UCSD-AML1 (cell line): ENCODE data around the gene UBAP1.
"Not testable (repeated sequence)": the region's sequence is repeated elsewhere in the genome, so short reads cannot be mapped to it uniquely, and the experiment has no call there.

Experiments used
- DNase-seq: peaks from one replicate; lab custom pipeline; 2025; ENCODE audit not compliant: unreplicated experiment; lab: John Stamatoyannopoulos, UW

The UBAP1 gene

DNA sequence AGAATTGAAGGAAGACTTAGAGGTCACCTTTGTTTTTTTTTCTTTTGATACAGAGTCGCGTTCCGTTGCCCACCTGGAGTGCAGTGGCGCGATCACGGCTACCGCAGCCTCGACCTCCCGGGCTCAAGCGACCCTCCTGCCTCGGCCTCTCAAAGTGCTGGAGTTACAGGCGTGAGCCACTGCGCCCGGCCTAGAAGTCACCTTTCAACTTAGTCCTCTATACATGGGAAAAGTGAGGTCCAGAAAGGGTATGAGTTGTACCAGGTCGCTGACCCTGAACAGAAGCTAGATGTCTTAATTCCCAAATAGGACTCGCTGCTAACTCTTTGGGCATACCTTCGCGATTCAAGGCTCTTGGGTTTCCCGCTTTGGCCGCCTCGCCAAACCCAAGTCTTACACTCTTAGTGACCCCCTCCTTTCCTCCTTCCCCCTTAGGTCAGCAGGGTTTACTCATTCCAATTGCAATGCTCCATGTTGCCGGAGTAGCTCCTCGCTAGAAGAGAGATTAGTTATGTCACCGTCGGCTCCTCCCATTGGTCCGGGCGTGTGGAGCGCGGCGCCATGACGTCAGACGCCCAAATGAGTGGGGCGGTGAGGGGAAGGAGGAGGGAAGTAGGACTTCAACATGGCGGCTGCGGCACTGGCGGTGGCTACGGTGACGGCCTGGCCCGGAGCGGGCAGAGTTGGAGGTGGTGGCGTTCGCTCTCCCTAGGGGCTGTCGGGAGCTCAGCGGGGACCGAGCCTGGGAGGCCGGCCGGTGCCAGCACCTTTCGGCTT is at the start of gene UBAP1:
TSS of gene UBAP1 (plus strand) at position 608 of the 777 bp plus-strand sequence. CDS start 41,872 bp downstream, outside the sequence.
- peak; percentile 95 for DNase-seq

DNA sequence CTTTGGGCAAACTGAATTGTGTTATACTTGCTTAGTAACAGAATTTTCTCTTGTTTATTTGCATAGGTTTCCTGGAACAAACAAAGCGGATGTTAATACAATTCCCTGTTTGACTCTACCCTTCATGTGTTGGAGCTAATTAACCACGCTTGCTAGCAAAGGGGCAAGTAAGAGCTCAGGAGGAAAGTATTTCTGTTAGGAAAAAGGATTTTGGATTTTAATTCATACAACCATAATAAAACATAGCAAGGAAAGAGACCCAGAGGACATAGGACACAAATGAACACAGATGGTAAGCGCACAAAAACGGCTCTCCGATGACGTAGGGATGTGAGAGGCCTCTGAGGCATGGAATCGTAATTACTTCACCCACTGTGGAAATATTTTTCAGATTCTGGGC is 47.3 kb upstream of the UBAP1 start:
- no peak for DNase-seq

DNA sequence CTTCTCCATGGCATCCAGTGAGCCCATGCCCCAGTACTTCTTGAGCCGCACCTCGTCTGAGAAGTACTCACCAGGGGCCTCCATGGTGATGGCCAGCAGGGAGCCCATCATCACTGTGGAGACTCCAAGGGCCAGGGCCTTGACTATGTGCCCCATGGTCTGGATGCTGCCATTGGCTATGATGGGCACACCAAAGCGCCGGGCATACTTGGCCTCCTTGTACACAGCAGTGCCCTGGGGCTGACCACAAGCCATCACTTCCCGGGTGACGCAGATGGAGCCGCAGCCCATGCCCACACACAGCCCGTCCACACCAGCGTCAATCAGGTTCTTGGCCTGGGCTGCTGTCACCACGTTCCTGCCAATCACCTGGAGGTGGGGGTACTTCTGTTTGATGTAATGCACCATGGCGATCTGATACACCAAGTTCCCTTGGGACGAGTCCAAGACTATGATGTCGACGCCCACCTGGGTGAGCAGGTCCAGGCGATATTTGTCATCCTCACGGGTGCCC is 45.4 kb upstream of the UBAP1 start:
- DNase-seq, result no peak

DNA sequence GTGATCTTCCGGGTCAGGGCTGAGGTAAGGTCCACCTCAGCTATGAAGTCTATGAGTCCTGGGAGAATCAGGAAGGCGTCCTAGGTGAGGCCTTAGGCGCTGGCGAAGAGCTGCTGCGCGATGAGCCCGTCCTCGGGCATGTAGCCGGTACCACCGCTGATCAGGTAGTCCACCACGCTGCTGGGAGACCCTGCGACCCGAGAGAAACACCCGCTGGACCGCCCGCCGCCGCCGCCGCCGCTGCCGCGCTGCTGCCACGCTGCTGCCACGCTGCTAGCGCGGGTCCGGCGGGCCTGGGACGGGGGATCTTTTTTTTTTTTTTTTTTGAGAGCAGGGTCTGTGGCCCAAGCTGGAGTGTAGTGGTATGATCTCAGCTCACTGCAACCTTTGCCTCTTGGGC is 44.3 kb upstream of the UBAP1 start:
- no peak for DNase-seq

DNA sequence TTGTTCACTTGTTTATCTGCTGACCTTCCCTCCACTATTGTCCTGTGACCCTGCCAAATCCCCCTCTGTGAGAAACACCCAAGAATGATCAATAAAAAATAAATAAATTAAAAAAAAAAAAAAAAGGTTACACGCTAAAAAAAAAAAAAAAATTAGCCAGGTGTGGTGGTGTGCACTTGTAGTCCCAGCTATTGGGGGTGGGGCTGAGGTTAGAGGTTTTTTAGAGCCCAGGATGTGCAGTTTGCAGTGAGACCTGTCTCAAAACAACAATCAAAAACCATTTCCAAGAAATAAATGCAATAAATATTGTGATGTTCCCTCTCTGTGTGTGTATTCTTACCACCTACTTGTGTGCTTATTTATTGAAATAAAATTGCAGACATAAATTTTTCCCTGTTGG is 40.2 kb upstream of the UBAP1 start:
- DNase-seq, result not testable (repeated sequence)

DNA sequence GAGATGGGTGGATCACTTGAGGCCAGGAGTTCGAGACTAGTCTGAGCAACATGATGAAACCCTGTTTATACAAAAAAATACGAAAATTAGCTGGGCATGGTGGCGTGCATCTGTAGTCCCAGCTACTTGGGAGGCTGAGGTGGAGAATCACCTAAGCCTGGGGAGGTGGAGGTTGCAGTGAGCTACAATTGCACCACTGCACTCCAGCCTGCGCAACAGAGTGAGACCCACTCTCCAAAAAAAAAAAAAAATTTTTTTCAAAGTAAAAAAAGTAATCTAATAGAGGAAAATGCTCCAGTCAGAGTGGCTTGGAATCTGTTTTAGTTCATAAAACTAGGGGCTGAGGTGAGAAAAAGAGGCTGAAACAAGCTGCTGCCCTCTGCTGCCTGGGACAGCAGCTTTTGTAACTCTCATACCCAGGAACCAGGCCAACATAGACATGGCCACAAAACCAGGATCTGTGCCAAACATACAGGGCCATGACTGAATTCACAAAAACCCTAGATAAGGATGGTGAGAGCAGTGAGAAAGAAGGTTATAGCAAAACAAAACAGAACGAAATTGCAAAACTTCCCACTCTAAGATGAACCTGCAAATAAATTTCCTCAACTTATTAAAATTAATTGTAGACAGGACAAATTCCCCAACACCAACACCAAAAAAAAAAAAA is 39.2 kb upstream of the UBAP1 start:
- DNase-seq, result peak; percentile 41

DNA sequence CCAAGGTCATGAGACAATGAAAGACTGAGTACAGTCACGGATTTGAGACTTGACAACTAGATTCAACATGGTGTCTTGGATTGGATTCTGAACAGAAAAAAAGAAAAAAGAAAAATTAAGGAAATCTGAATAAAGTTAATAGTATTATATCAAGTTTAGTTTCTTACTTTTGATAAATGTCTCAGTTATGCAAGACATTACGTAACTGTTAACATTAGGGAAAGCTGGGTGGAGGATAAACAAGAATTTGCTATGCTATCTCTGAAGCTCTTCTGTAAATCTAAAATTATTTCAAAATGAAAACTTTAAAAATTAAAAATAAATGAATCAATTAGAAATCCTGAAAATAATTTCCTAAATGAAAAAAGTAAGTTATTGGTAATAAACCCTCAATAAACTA is 38.0 kb upstream of the UBAP1 start:
- no peak for DNase-seq

DNA sequence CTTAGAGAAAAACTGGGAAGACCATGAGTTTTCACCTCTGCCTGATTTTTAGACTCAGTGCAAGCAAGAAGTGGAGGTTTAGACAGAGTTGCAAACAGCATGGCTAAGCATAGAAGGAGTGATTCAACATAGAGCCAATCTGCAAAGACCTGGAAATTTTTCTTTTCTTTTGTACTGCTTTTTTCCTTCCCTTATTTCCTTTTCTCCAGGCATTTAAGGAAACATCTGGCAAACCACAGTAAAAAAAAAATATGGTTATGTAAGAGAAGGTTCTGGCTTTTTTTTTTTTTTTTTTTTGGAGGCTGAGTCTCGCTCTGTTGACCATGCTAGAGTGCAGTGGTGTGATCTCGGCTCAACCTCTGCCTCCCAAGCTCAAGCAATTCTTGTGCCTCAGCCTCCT is 35.7 kb upstream of the UBAP1 start:
- no peak for DNase-seq

DNA sequence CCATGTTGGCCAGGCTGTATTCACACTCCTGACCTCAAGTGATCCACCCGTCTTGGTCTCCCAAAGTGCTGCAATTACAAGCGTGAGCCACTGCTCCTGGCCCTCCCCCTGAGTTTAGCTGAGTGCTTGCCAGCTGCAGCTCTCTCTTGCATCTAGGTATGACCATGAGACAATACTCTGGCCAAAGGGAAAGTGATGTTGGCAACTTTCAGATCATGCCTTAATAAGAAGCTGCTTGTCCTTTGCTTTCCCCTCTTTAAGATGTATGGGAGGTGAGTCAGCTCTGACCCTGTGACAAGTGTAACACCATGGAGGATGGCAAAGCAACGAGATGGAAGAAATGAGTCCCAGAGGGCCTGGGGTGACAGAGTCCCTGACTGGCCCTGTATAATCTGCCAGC is 33.7 kb upstream of the UBAP1 start:
- DNase-seq, result no peak

DNA sequence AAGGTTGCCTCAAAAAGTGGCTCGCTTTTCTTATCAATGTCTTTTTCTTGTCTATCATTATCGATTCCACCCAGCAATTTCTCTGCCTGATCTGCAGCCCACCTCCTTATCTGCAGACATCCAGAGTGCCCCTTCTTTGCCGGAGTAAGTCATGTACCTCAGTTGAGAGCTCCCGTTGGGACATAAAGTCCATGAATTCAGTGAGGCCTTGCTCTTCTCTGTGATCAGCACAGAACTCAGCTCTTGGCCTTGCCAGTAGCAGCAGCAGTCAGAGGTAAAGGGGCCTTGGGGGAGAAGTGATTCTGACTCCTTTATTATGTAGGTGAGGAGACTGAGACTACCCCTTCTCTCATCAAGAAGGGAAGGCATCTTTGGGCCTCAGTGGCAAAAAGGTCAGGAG is 27.4 kb upstream of the UBAP1 start:
- no peak for DNase-seq

DNA sequence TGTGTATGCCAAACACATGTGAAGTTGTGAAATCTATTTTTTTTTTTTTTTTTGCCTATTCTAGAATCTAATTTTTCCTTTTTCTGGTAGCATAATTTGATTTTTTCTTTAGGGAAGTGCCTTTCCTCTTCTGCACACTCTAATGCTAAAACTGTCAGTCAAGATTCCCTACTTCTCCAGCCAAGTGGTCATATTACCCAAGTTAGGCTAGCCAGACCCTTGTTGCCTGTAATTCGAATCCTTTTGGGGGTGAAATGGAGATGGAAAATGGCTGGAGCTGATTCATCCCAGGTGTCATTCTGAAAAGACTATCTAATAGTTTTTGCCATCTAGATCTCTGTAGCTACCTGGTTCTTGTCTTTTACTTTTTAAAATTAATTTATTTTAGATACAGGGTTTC is 24.8 kb upstream of the UBAP1 start:
- DNase-seq, result no peak

DNA sequence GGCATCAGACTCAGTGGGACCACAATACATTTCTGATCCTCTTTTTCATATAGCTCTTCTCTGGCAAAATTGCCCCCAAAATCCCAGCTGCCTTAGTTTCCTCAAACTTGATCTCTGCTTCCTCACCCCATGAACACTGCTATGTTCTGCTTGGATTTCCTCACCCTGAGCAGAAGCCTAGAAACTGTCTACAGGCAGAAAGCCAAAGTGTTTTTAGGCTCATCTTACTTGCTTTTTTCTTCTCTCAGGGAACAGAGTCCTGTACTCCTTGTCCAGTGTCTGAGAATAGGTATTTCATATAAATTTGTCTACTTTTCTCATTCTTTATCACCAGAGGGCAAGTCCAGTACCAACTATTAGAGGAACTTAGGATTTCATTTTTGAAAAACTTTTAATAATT is 21.5 kb upstream of the UBAP1 start:
- DNase-seq, result no peak

DNA sequence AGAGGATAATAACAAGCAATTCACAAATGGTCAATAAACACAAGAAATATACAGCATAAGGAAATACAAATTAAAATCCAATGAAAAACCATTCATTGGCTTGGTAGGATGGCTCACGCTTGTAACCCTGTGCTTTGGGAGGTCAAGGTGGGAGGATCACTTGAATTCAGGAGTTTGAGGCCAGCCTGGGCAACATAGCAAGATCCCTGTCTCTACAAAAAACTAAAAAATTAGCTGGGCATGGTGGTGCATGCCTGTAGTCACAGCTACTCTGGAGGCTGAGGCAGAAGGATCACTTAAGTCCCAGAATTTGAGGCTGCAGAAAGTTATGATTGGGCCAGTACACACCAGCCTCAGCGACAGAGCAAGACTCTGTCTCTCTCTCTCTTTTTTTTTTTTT is 20.9 kb upstream of the UBAP1 start:
- DNase-seq, result no peak

DNA sequence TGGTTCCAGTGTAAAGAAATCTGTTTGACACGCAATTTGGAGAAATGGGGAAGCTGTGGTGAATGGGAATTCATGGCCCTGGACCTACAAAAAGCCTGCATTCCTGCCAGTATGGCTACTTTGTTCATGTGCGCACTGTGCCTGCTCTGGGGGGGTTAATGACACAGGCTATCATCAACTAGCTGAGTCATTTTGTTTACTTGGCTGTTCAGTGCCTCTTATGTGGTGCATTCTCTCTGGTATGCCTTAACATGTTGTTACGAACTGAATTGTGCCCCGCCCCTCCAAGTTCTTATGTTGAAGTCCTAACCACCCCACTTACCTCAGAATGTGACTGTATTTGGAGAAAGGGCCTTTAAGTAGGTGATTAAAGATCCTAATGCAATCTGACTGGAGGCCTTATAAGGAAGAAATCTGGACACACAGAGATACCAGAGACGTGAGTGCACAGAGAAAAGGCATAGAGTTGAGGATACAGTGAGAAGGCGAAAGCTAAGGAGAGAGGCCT is 20.4 kb upstream of the UBAP1 start:
- DNase-seq, result no peak

DNA sequence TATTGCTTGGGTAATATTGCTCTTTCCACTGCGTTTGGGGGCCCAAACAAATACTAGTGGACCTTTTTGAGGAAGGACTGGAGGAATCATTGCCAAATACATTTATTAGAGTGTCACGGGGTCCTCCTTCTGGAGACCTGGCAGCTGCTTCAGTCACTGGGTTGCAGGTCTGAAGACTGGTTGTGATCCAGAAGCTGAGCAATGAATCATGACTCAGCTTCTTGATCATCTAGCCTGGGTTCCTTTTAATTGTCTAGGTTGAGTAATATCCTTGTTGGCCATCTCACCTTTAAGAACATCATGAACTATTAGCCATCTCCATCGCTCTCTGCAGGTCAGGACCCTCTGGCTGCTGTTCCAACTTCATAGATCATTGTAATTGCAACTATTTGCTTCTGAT is 15.4 kb upstream of the UBAP1 start:
- DNase-seq, result no peak

DNA sequence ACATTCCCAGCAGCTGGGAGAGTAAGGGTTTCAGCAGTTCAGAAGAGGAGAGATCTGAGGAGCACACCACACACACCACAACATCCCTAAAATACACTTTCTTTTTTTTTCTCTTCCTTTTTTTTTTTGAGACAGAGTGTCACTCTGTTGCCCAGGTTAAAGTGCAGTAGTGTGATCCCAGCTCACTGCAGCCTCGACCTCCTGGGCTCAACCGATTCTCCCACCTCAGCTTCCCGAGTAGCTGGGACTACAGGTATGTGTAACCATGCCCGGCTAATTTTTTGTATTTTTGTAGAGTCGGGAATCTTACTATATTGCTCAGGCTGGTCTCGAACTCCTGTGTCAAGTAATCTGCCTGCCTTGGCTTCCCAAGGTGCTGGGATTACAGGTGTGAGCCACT is 9.7 kb upstream of the UBAP1 start:
- no peak for DNase-seq

DNA sequence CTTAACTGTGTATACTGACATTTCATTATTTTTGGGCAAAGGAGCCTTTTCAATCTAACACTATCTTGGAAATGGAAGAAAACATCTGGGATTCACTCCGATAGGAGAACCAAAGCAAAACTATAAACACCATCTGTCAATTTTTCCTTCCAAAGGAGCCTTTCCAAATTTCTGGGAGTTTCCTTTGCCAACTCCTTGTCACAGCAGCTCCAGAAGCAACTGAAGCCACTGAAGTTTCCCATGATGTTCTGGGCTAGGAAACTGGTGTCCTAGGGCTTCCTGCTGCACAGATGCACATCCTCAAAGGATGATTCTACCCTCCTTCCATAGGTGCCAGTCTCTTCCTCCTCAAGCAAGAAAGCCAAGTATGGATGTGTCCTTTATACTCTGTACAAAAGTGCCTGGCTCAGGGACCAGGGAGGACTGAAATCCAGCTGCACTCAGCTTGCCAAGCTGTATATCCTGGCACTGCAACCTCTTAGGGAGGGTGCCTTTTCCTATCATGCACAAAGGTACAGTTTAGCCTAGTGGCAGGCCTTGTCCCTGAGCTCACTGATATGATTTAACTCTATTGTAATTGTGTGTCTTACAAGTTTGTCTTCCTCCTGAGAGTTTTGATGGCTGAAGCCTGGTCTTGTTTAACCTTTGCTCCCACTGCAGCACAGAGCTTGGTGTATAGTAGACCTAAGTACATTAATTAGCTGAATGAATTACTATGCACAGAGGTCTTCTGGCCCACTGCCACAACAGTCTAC is 8.4 kb upstream of the UBAP1 start:
- no peak for DNase-seq

DNA sequence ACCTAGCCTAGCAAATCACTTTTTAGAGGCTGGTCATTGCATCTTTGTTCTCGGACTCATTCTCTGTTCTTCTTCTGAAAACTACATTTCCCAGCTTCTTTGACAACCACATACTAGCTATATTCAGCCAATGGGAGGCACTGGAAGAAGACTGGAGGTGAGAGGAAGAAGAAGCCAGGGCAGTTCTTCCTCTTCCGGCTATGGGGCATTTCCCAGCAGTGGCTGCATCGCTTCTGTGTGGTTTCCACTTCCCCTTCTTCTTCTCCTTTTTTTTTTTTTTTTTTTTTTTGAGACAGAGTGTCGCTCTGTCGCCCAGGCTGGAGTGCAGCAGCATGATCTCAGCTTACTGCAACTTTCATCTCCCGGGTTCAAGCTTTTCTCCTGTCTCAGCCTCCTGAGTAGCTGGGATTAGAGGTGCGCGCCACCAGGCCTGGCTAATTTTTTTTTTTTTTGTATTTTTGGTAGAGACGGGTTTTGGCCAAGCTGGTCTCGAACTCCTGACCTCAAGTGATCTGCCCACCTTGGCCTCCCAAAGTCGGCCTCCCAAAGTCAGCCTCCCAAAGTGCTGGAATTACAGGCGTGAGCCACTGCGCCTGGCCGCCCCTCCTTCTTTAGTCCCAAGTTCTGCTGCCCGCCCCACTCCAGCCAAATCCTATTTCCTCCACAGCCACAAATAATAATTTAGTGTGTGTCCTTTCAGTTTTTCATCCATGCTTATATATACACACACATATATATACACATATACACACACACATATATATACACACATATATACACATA is 6.9 kb upstream of the UBAP1 start:
- DNase-seq, result peak; percentile 70

DNA sequence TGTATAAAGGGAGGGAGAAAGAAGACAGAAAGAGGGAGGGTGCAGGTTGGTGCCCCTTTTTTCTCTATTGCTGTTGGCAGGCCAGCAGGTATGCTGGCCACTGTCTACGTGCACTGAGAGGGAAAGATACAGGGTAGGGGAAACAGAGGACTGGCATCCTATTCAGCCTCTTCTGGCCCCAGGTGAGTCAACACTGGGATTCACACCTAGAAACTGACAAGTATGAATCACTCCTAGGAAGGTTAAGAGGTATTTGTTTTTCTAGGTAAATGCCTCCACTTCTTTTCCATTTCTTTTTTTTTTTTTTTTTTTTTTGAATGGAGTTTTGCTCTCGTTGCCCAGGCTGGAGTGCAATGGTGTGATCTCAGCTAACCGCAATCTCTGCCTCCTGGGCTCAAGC is 2.8 kb upstream of the UBAP1 start:
- DNase-seq, result no peak

DNA sequence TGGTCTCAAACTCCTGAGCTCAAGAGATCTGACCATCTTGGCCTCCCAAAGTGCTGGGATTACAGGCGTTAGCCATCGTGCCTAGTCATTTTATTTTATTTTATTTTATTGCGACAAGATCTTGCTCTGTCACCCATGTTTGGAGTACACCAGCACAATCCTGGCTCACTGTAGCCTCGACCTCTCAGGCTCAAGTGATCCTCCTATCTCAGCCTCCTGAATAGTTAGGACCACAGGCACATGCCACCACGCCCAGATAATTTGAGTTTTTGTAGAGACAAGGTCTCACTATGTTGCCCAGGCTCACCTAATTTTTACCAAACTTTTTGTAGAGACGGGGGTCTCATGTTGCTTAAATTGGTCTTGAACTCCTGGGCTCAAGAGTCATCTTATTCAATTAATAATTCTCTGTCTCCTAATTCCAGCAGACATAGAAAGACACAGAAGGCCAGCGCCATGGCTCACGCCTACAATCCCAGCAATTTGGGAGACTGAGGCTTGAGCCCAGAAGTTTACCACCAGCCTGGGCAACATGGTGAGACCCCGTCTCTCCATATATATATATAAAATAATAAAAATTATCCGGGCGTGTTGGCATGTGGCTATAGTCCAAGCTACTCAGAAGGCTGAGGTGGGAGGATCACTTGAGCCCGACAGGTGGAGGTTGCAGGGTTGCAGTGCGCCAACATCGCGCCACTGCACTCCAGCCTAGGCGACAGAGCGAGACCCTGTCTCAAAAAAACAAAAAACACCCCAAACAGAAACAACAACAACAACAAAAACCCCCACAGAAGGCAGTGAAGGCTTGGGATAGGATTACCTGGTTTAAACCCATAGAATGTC is 1.0 kb upstream of the UBAP1 start:
- no peak for DNase-seq
